Activated T-cell treated with anti-CD3 and anti-CD28 coated beads, Interleukin-2, amount 50 U/mL, for 72 hours (primary cell): ENCODE data around the gene RNF31. TPM values are rescaled to one million over a fixed set of nuclear protein-coding genes. Genes with fewer than 3 reads are reported as not detected.

Source experiments
- ATAC-seq, 2 donors: fragments of 150-1000 bp; cut with Tn5 transposase; replicated peaks in 1 of 2; 2 replicates each; pipeline ENCODE4 v1.10.0; 2021; ENCODE audit warnings: moderate library complexity in 2 of 2, mild to moderate bottlenecking in 1 of 2
- DNase-seq, 2 donors: peaks; one replicate each; pipeline ENCODE4 v3.0.0; 2021 to 2022; ENCODE audit warnings: mixed read lengths in 1 of 2
- H3K27ac Mint-ChIP-seq: one replicate; pipeline ENCODE4 v1.8.0; 2022; ENCODE audit warnings: mild to moderate bottlenecking, moderate library complexity, mixed read lengths
- H3K27me3 Mint-ChIP-seq: one replicate; pipeline ENCODE4 v1.8.0; 2022; ENCODE audit warnings: low read depth, mixed read lengths
- H3K36me3 Mint-ChIP-seq, 2 donors: one replicate each; pipeline ENCODE4 v1.8.0; 2022; ENCODE audit warnings: mixed read lengths in 2 of 2, mild to moderate bottlenecking in 1 of 2; ENCODE audit not compliant: insufficient read depth in 2 of 2
- H3K4me1 Mint-ChIP-seq: one replicate; pipeline ENCODE4 v1.8.0; 2022; ENCODE audit warnings: low read depth, mixed read lengths
- H3K4me3 Mint-ChIP-seq, 2 donors: one replicate each; pipeline ENCODE4 v1.8.0; 2022; ENCODE audit warnings: mild to moderate bottlenecking in 2 of 2, mixed read lengths in 2 of 2, moderate library complexity in 2 of 2
- H3K9me3 Mint-ChIP-seq, 2 donors: one replicate each; pipeline ENCODE4 v1.8.0; 2022; ENCODE audit warnings: mixed read lengths in 2 of 2
- total RNA-seq, 2 donors: library from RNA; stranded (reverse); gene quantifications; one replicate each; pipeline ENCODE4 v1.2.3, GENCODE V29; 2022

The RNF31 gene
- total RNA-seq, 2 donors from 2014 or later, result 88.7 to 90.6 TPM

- Mint-ChIP-seq H3K9me3 (no peaks in the 10 kb centered on the region), H3K27me3 (no peaks in the 10 kb centered on the region), H3K36me3 (peaks cover 11 to 22% of the 10 kb centered on the region in 2 donors), H3K4me3 (peak overlapping the region; percentile 92 to 95), H3K27ac (peak overlapping the region; percentile 91), H3K4me1 (peaks cover 61% of the 10 kb centered on the region)
- DNase-seq (no peak), ATAC-seq (no peak)
These were observed 10.4 kb upstream of the RNF31 start for GRCh38 chr14:24136684-24137528.

DNA sequence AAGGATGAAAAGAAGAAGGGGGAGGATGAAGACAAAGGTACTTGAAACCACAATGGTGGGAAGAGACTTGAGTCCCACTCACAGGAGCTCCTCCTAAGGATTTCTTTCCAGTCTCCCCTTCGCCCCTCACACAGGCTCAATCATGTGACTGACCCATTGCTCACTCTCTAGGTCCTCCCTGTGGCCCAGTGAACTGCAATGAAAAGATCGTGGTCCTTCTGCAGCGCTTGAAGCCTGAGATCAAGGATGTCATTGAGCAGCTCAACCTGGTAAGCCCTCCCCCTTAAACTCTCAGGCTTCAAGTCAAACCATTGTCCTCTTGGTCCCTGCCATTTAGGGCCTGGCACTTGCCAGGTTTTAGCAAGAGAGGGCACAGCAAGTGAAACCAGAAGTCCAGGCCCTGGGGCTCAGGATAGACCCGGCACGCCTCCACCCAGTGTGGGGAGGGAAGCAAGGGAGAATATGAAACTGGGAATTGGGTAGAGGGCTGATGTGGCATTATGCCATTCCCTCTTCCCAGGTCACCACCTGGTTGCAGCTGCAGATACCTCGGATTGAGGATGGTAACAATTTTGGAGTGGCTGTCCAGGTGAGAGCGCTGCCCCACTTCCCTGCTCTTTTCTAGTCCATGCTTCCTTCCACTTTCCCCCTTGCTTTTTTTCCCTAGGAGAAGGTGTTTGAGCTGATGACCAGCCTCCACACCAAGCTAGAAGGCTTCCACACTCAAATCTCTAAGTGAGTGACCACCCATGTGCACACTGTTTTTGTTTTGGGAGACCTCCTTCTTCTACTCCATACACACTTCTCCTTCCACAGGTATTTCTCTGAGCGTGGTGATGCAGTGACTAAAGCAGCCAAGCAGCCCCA is 9.5 kb upstream of the RNF31 start:
- Mint-ChIP-seq H3K27ac (peak overlapping the region; percentile 91), H3K36me3 (peaks cover 13 to 25% of the 10 kb centered on the region in 2 donors), H3K9me3 (no peaks in the 10 kb centered on the region), H3K4me3 (peak overlapping the region; percentile 92 to 95), H3K4me1 (peaks cover 61% of the 10 kb centered on the region), H3K27me3 (no peaks in the 10 kb centered on the region)
- no peak for DNase-seq
- ATAC-seq, result no peak

DNA sequence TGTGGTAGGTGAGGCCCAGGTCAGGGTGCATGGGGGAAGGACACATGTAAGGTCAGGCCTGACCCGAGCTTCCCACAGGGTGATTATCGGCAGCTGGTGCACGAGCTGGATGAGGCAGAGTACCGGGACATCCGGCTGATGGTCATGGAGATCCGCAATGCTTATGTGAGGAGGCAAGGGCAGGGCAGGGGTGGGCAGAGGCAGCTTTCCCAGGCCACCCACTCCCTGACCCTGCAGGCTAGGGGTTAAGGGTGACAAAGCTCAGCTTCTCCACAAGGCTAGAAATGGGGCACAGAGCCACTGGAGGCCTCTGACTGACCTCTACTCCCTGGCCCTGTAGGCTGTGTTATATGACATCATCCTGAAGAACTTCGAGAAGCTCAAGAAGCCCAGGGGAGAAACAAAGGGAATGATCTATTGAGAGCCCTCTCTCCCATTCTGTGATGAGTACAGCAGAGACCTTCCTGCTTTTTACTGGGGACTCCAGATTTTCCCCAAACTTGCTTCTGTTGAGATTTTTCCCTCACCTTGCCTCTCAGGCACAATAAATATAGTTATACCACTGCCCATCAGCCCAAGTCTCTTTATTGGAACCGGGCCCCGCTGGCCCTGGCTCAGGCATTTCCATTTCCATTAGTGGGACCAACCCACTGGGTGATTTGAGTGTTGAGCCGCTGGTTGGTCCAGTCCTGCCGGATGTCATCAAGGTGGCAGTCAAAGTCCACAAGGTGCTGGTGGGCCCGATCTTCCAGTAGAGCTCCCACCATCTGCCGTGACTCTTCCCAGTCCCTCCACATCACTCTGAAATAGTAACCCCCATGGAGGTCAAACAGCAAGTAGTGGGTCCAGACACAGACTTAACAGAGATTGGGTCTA is 8.7 kb upstream of the RNF31 start:
- Mint-ChIP-seq H3K27me3 (no peaks in the 10 kb centered on the region), H3K4me1 (peaks cover 63% of the 10 kb centered on the region), H3K4me3 (peak overlapping the region; percentile 94 to 99), H3K27ac (peak overlapping the region; percentile 90), H3K9me3 (no peaks in the 10 kb centered on the region), H3K36me3 (peaks cover 17 to 29% of the 10 kb centered on the region in 2 donors)
- ATAC-seq (no peak), DNase-seq (no peak)

GRCh38 chr14:24139272-24139934 is 7.9 kb upstream of the RNF31 start:
- H3K4me3 Mint-ChIP-seq, result peak overlapping the region; percentile 94 to 99
- no peaks in the 10 kb centered on the region for H3K9me3 Mint-ChIP-seq
- peaks cover 20 to 33% of the 10 kb centered on the region in 2 donors for H3K36me3 Mint-ChIP-seq
- H3K4me1 Mint-ChIP-seq, result peaks cover 71% of the 10 kb centered on the region
- H3K27ac Mint-ChIP-seq, result peak overlapping the region; percentile 90
- ATAC-seq (no peak), DNase-seq (peak in 1 of 2 donors; percentile 45)
- no peaks in the 10 kb centered on the region for H3K27me3 Mint-ChIP-seq

GRCh38 chr14:24141097-24141880 is 6.0 kb upstream of the RNF31 start, which contains the start of gene EMC9:
TSS of gene EMC9 (minus strand) at chr14:24141591. CDS start at chr14:24141304, 287 bp downstream.
- DNase-seq (peak; percentile 99 to 100), ATAC-seq (peak; percentile 88)
- H3K4me1 Mint-ChIP-seq, result peaks cover 78% of the 10 kb centered on the region
- H3K27me3 Mint-ChIP-seq, result no peaks in the 10 kb centered on the region
- no peaks in the 10 kb centered on the region for H3K9me3 Mint-ChIP-seq
- H3K4me3 Mint-ChIP-seq, result peak within 1 kb of the TSS; percentile 94 to 99
- peaks cover 28 to 39% of the 10 kb centered on the region in 2 donors for H3K36me3 Mint-ChIP-seq
- peak within 1 kb of the TSS; percentile 96 for H3K27ac Mint-ChIP-seq

- ATAC-seq (no peak), DNase-seq (no peak)
- Mint-ChIP-seq H3K9me3 (no peaks in the 10 kb centered on the region), H3K4me1 (peaks cover 63% of the 10 kb centered on the region), H3K4me3 (peak overlapping the region in 1 of 2 donors; percentile 8), H3K36me3 (peaks cover 18 to 34% of the 10 kb centered on the region in 2 donors), H3K27ac (no peak overlapping the region), H3K27me3 (no peaks in the 10 kb centered on the region)
These were observed 3.8 kb upstream of the RNF31 start for GRCh38 chr14:24143511-24143910.

GRCh38 chr14:24144451-24144850 is 2.8 kb upstream of the RNF31 start:
- Mint-ChIP-seq H3K27ac (peak overlapping the region; percentile 84), H3K4me1 (peaks cover 63% of the 10 kb centered on the region), H3K9me3 (no peaks in the 10 kb centered on the region), H3K36me3 (peaks cover 18 to 34% of the 10 kb centered on the region in 2 donors), H3K27me3 (no peaks in the 10 kb centered on the region), H3K4me3 (peak overlapping the region; percentile 22 to 93)
- ATAC-seq (no peak), DNase-seq (no peak)

DNA sequence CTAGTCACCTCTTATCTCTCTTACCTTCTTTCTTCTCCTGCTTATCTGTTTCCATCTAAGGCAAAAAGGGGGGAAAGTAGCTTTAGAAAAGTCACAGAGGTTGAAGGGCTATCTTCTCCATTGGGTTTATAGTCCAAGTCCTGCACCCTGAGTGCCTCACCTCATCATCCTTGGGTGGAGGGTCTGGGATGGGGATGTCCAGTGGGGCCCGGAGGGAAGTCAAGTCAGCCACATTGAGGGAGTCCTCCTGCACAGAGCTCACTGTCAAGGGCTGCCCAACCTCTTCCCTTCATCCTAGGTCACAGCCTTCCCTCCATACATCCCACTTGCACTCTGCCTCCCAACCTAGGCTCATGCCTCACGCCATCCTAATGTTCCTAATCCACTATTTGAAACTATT is 2.1 kb upstream of the RNF31 start:
- no peaks in the 10 kb centered on the region for H3K27me3 Mint-ChIP-seq
- peaks cover 59% of the 10 kb centered on the region for H3K4me1 Mint-ChIP-seq
- H3K9me3 Mint-ChIP-seq, result no peaks in the 10 kb centered on the region
- peaks cover 20 to 33% of the 10 kb centered on the region in 2 donors for H3K36me3 Mint-ChIP-seq
- H3K27ac Mint-ChIP-seq, result peak overlapping the region; percentile 88
- peak overlapping the region; percentile 93 to 99 for H3K4me3 Mint-ChIP-seq
- no peak for ATAC-seq
- no peak for DNase-seq

- peak overlapping the region; percentile 93 to 99 for H3K4me3 Mint-ChIP-seq
- peaks cover 26 to 35% of the 10 kb centered on the region in 2 donors for H3K36me3 Mint-ChIP-seq
- peaks cover 63% of the 10 kb centered on the region for H3K4me1 Mint-ChIP-seq
- no peaks in the 10 kb centered on the region for H3K9me3 Mint-ChIP-seq
- DNase-seq (peak in 1 of 2 donors; percentile 36), ATAC-seq (no peak)
- peak overlapping the region; percentile 88 for H3K27ac Mint-ChIP-seq
- no peaks in the 10 kb centered on the region for H3K27me3 Mint-ChIP-seq
These were observed 1.4 kb upstream of the RNF31 start for GRCh38 chr14:24145690-24146452.

- peak; percentile 92 to 96 for DNase-seq
- H3K27me3 Mint-ChIP-seq, result no peaks in the 10 kb centered on the region
- peak within 1 kb of the TSS; percentile 88 for H3K27ac Mint-ChIP-seq
- H3K4me3 Mint-ChIP-seq, result peak within 1 kb of the TSS; percentile 93 to 99
- peaks cover 63% of the 10 kb centered on the region for H3K4me1 Mint-ChIP-seq
- ATAC-seq, result peak; percentile 74
- H3K36me3 Mint-ChIP-seq, result peaks cover 26 to 38% of the 10 kb centered on the region in 2 donors
- H3K9me3 Mint-ChIP-seq, result no peaks in the 10 kb centered on the region
These were observed 783 bp upstream of the RNF31 start, which contains the start of gene PSME2 for GRCh38 chr14:24146453-24146977. TSS of gene PSME2 (minus strand) at chr14:24146610. CDS start at chr14:24146581, 29 bp downstream.
